ENCODE results near the gene THSD7B.

- TF ChIP-seq, protein P1, sequence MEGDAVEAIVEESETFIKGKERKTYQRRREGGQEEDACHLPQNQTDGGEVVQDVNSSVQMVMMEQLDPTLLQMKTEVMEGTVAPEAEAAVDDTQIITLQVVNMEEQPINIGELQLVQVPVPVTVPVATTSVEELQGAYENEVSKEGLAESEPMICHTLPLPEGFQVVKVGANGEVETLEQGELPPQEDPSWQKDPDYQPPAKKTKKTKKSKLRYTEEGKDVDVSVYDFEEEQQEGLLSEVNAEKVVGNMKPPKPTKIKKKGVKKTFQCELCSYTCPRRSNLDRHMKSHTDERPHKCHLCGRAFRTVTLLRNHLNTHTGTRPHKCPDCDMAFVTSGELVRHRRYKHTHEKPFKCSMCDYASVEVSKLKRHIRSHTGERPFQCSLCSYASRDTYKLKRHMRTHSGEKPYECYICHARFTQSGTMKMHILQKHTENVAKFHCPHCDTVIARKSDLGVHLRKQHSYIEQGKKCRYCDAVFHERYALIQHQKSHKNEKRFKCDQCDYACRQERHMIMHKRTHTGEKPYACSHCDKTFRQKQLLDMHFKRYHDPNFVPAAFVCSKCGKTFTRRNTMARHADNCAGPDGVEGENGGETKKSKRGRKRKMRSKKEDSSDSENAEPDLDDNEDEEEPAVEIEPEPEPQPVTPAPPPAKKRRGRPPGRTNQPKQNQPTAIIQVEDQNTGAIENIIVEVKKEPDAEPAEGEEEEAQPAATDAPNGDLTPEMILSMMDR (IDR thresholded peaks at IDR 0.05): no peak
- no peak for TF ChIP-seq ZFX (IDR thresholded peaks at IDR 0.05; ENCODE audit: borderline replicate concordance)
Observed at GRCh38 chr2:137437386-137437785, 672.0 kb downstream of the THSD7B start.
